Endometrium (tissue), 2 donors: ENCODE measurements around the gene FRS3.
"Not testable (repeated sequence)": the region's sequence is repeated elsewhere in the genome, so short reads cannot be mapped to it uniquely, and the experiment has no call there.

Experiments
- FAIRE-seq: peaks from 2 replicates; lab custom pipeline; 2012; peaks lifted over from hg19 to GRCh38; lab: Jason Lieb, UNC
- donor health status: control.
- donor health status: control.

Gene FRS3

DNA sequence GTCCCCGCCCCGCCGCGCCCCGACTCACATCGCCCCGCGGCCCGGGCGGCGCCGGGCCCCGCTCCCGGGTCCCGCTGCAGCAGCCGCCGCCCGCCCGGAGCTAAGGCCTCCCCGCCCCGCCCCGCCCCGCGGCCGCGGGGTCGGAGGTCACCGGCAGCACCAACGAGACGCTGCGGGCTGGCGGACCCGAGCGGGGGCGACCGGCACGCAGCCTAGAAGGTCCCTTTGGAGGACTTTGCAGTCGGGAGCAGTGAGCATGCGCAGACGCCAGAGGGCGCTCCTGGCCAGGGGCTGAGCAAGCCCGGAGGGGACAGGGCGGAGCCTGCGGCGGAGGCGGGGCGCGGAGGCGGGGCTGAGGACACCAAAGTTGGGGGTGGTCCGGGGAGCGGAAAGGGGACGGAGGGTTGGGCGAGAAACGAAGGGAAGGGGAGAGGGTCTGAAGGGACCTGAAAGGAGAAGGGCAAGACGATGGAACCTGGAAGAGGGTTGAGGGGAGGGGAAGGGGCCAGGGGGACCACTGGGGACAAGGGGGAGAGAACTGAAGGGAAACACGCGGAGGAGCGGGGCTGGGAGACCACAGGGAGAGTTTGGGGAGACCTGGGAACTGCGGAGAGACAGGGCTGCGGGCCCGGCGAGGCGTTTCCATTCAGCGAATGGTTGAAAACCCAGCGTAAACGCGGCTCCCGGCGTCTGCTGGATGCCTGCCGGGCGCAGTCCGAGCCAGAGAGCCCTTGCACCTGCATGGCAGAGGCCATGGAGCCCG is at the start of gene FRS3:
Gene FRS3, minus strand, starts transcription at position 113 of the 763 bp plus-strand sequence. CDS start 2,913 bp downstream, outside the sequence.
- FAIRE-seq: no peak

GRCh38 chr6:41826343-41827022 is 46.8 kb upstream of the FRS3 start:
- FAIRE-seq: no peak

DNA sequence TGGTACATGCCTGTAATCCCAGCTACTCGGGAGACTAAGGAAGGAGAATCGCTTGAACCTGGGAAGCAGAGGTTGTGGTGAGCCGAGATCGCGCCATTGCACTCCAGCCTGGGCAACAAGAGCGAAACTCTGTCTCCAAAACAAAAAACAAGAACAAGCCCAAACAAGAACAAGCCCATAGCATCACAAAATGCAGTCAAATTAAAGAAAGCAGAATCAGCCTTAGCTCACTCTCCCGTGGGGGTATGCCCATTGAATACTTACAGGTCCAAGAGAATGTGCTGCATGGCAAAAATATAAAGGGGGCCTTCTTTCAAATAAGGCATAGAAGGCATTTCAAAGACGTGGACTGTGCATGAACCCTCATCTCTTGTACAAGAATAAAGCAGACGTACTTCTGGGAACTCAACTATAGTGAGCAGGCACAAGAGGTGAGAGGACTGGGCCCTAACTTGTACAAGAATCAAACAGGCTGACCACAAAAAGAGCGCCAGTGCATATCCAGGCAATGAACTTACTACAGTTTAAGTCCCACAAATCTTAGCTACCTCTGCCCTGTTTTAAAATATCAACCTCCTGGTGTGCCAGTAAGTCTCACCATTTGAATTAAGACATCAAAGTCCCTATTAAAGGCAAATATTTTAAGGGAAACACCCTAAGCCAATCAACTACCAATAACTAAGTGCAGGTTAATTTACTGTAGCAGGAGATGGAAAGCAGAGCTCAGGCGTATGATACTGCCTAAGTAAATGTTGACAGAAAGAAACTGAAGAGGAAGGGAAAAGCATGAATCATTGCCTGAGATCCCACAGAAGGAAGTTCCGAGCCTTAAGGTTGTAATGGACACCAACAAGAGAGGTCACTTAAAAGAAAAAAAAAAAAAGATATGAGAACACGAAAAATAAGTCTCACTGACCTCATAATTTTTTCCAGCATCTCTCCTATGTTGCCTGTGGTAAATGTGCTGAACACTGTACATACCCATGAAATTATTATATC is 45.2 kb upstream of the FRS3 start:
- FAIRE-seq: no peak

DNA sequence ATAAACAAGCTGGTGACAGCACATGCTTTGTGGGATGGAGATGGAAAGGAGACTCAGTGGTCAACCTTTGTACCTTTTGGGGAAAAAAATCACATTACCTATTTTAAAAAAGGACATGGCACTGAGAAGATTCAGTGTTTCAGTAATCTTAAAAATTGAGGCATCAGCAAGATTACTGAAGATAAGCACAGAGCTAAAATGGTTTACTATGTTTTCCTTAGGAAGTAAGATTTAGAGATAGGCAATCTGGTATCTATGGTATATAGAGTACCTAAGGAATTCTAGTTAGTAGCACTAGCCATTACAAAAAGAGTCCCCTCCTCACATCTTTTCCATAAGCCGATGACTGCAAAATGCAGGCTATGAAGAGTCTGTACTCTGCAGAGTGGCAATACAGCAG is 43.5 kb upstream of the FRS3 start:
- FAIRE-seq: no peak

DNA sequence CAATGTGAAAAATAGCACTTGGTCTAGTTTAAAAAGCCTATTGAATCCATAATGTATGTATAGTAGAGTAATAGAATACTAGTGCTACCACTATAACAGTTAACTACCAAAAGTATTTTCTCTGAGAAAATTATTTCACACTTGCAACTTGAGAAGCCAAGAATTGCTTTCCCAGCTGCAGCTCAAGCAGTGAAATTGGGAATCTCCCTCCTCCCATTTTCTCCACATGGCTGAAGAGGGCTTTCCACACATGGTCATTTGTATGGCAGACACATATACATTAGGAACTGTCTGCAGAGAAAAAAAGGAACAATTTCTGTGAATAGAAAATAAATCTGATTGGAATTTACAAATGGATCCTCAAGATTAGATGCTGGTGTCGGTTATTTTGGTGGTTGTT is 42.3 kb upstream of the FRS3 start:
- no peak for FAIRE-seq

DNA sequence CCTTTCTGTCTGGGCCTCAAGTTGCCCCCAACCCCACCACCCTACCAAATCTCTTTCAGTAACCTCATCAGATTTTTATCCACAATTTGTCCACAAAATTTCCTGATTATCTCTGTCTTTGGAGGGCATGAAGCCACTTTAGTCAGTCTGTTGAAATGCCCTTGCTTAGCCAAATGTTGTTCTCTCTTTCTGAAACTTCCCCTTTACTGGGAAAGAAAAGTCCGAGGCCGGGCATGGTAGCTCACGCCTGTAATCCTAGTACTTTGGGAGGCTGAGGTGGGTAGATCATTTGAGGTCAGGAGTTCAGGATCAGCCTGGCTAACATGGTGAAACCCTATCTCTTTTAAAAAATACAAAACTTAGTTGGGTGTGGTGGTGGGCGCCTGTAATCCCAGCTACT is 41.6 kb upstream of the FRS3 start:
- no peak for FAIRE-seq

- no peak for FAIRE-seq
These were observed 38.8 kb upstream of the FRS3 start for GRCh38 chr6:41818271-41819054.

DNA sequence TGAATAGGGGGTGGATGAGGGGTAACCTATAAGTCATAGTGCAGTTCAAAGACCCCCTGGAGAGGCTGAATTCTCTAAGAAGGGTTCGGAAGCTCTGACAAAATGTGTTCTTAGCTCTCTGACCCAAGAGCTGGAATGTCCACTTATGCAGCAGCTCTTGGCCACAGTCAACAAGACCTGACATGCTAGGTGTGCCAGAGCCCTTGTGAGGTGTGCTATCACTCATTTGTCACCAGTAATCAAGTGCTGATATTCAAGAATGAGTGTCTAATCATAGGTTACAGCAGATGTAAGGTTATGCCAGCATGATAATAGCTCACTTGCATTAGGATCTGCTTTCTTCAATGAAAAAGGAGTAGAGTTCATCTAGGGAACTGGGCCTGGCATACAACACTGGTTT is 35.9 kb upstream of the FRS3 start:
- FAIRE-seq: no peak

- FAIRE-seq: no peak
These were observed 34.9 kb upstream of the FRS3 start for GRCh38 chr6:41814629-41815028.

DNA sequence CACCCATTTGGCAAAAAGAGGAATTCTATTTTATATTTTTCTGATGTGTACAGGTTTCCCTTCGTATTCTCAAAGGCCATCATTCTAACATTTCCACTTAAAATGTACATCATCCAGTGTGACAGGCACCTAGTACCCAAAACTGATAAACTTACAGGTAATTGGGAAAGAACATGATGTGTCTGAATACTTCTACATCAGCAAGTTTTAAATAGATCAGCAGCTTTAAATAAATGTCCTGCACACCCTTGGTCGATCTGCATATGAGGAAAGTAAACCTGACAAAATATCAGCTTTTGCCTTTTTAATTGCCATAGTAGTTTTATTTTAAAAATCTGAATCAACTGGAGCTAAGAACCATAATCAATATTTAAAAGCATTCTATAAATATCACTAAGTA is 34.3 kb upstream of the FRS3 start:
- FAIRE-seq: no peak

DNA sequence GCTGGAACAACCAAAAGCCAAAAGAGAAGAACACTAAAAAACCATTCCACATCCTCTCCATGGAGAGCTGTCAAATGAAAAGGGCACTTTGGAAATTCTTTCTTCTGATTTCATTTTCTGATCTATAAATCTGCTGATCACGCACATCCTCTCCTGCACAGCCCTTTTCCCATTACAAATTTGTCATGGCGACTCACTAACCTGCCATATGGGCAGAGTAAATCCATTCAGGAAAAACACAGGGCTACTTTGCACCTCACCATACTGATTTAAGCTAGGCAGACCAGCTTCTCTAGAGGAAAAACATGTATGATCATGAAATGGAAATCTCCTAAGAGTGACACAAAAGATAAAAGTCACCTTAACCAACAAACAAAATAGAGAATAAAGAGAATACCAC is 33.8 kb upstream of the FRS3 start:
- no peak for FAIRE-seq

GRCh38 chr6:41811946-41812345 is 32.2 kb upstream of the FRS3 start:
- FAIRE-seq: not testable (repeated sequence)

DNA sequence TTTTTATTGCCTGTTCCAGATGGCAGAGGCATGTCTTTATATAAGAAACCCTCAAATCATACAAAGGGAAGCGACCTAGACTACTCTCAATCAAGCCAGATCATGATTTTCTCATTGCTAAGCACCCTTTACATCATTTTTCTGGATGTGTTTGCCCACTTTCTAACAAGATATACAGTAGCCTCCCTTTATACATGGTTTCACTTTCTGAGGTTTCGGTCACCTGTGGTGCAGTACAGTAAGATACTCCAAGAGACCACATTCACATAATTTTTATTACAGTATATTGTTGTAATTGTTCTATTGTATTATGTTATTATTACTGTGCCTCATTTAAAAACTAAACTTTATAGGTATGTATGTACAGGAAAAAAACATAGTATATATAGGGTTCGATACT is 31.4 kb upstream of the FRS3 start:
- no peak for FAIRE-seq

DNA sequence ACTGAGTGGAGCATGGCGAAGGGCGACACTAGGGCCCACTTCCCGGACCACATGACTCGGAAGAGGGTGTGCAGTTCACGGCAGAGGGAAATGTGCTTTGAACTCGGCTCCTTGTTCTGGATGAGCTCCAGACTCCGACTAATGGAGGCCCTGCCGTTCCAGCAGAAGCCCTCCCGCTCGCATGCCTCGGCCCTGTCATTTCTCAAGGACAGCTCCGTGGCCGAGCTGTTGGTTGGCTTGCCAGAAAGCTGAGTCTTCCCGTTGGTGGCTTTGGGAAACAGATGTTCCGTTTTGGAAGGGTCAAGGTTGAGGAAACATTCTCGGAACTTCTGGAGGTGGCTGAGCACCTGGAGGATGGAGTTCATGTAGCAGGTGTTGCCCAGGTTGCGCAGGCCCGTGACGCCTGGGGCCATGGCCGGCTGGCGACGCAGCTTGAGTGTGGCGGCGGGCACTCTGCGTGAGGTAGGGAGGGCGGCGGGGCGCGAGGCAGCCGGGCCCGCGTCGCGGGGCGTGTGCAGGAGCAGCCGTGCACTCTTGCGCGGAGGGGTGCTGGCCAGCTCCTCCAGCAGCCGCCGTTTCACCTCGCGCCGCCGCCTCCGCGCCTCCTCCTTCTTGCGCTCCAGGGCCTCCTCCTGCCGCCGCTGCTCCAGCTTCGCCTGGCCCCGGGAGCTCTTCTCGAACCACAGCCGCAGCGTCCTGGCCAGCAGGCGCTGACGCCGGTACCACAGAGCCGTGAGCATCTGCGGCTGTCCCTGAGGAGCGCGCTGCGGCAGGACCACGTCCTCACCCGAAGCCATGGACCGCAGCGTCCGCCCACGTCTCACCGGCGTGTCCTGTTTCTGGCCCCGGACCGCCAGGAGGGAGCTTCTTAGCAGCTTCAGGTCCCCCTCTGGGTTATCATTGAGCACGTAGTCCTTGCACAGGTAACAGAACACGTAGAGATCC is 26.4 kb upstream of the FRS3 start:
- FAIRE-seq: no peak

GRCh38 chr6:41801380-41801779 is 21.7 kb upstream of the FRS3 start:
- FAIRE-seq: no peak

- FAIRE-seq: no peak
These were observed 19.8 kb upstream of the FRS3 start for GRCh38 chr6:41799559-41799911.

DNA sequence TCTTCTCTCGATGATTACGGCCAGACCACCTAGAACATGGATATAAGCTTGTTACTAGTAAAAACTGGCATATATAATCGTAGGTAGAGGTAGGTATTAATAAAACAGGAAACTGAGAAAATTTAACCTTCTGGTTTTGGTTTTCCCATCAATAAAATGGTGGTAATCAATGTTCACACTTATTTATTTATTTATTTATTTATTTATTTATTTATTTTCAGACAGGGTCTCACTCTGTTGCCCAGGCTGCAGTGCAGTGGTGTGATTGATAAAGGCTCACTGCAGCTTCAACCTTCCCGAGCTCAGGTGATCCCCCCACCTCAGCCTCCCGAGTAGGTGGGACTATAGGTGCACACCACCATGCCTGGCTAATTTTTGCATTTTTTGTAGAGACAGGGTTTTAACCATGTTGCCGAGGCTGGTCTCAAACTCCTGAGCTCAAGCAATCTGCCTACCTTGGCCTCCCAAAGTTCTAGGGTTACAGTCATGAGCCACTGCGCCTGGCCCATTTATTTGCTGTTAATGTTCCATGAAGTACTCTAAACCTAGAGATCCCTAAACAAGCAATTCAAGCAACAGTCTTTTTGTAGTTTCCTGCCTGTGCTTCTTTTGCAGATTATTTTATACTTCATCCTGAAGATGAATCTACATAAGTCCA is 19.3 kb upstream of the FRS3 start:
- FAIRE-seq: no peak

DNA sequence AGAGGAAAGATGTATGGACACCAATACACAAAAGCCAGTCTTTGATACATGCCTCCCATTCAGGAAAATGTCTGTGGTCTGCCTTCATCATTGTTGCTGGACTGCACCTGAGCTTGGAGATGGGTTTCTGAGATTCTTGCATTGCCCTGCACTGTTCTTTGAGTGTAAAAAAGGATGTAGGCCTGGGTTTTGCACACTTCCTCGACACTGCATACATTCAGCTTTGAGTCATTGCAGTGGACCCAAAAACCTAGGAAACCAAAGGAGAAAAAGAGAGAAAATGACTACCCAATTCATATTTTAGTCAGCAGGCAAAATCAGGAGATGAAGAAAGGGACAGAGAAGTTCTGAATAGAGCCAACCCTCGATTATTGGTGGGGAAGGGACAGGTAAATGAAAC is 16.8 kb upstream of the FRS3 start:
- FAIRE-seq: no peak

GRCh38 chr6:41791984-41792383 is 12.3 kb upstream of the FRS3 start:
- no peak for FAIRE-seq

- no peak for FAIRE-seq
These were observed 11.6 kb upstream of the FRS3 start for GRCh38 chr6:41791305-41791704.
